ENCODE data around the gene OSGEP.

Gene OSGEP

GRCh38 chr14:20469242-20469889 lies 14.8 kb upstream of the OSGEP start, which contains the start of gene PNP:
Gene PNP (plus strand): TSS chr14:20469406. CDS start chr14:20469525, 119 bp downstream.
- peak within 1 kb of the TSS; percentile 82 for H3K27ac ChIP-seq
- TF ChIP-seq CTCF (conservative IDR thresholded peaks at IDR 0.05), result no peak

- no peak for TF ChIP-seq CTCF (conservative IDR thresholded peaks at IDR 0.05)
- peak overlapping the region; percentile 82 for H3K27ac ChIP-seq
These were observed 14.2 kb upstream of the OSGEP start for GRCh38 chr14:20468764-20469241.

GRCh38 chr14:20461225-20462141 lies 6.9 kb upstream of the OSGEP start, which contains the start of gene PIP4P1:
Gene PIP4P1 (minus strand): TSS chr14:20461434. CDS start chr14:20461325, 109 bp downstream.
- no peak for TF ChIP-seq CTCF (conservative IDR thresholded peaks at IDR 0.05)
- H3K27ac ChIP-seq, result peak within 1 kb of the TSS; percentile 84

GRCh38 chr14:20460458-20461224 lies 6.0 kb upstream of the OSGEP start:
- TF ChIP-seq CTCF (conservative IDR thresholded peaks at IDR 0.05), result no peak
- H3K27ac ChIP-seq, result peak overlapping the region; percentile 84

GRCh38 chr14:20458031-20458789 lies 3.6 kb upstream of the OSGEP start:
- peak overlapping the region; percentile 11; the same call in 1 of the 2 replicates for H3K27ac ChIP-seq
- TF ChIP-seq CTCF (conservative IDR thresholded peaks at IDR 0.05), result no peak

- H3K27ac ChIP-seq, result no peak overlapping the region; the same call in 1 of the 2 replicates
- no peak for TF ChIP-seq CTCF (conservative IDR thresholded peaks at IDR 0.05)
These were observed 2.4 kb upstream of the OSGEP start for GRCh38 chr14:20456971-20457370.

All from VCaP (cell line).